ENCODE data around the gene TBL1X. TPM values are rescaled to one million over a fixed set of nuclear protein-coding genes. Genes with fewer than 3 reads are reported as not detected.

TBL1X gene
- total RNA-seq, 1 experiment from 2014 or later = 14.6 TPM

DNA sequence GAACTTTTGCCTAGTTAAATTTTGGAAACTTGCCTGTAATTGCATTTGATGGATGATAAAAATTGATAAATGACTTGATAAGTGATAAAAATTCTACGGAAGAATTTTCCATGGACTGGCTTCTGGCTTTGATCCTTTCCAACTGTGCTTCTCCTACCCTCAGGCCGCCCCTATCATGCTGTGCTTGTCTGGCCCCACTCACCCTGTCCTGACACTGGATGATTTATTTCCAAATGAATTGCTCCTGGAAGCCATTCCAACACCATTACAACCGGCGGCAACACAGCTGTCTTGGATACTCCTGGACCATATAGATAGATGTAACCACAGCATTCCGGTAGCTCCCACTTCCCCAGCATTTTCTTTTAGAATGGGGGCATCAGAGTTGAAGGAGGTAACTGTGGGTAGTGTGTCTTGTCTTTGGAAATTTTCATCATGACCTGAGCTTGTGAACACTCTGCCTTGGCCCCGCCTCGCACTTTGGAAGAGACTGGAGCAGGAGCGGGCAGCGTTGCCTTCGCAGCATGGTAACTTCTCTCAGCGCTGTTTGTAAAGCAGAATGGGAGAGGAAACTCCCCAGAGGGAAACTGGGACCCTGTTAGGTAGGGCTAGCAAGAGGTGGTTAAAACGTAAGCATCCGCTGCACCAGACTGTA is 77.4 kb downstream of the TBL1X start:
- in situ Hi-C loops (cut with HindIII; ENCODE audit: low pct_unique_long_range_greater_than_20kb, low sequenced_read_pairs) = no loop called here
- H3K36me3 ChIP-seq (ENCODE audit: control insufficient read depth, insufficient read depth, low read length) = no peaks in the 10 kb centered on the region

DNA sequence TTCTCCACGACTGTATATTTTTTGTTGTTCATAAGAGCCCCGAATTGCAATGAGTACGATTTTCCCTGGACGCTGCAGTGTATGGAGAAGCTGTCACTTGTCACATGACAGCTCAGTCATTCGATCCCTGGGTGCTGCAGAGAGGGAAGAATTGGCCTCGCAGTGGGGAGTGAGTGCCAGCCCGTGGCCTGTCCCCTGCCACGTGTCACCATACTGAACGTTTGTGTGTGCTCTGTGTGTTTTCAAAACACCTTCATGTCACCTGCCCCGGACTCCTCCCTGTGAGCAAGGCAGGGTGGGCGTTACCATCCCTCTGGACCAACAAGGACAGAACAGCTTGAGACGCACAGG is 77.9 kb downstream of the TBL1X start:
- ChIA-PET POLR2A (no interaction called here), CTCF (no interaction called here)
- H3K9me3 ChIP-seq (ENCODE audit: control insufficient read depth, insufficient read depth, low read depth, low read length) = no peaks in the 10 kb centered on the region
- H3K36me3 ChIP-seq (ENCODE audit: control insufficient read depth, insufficient read depth, low read length) = no peaks in the 10 kb centered on the region
- no peaks in the 10 kb centered on the region for H3K4me1 ChIP-seq (ENCODE audit: control insufficient read depth, insufficient read depth, low read length)
- H3K27ac ChIP-seq (ENCODE audit: low read length) = no peak overlapping the region
- in situ Hi-C loops (cut with HindIII; ENCODE audit: low pct_unique_long_range_greater_than_20kb, low sequenced_read_pairs) = no loop called here
- no peak for TF ChIP-seq TCF7L2 (IDR thresholded peaks at IDR 0.05; ENCODE audit: low read depth, low read length)
- TF ChIP-seq, protein P1, sequence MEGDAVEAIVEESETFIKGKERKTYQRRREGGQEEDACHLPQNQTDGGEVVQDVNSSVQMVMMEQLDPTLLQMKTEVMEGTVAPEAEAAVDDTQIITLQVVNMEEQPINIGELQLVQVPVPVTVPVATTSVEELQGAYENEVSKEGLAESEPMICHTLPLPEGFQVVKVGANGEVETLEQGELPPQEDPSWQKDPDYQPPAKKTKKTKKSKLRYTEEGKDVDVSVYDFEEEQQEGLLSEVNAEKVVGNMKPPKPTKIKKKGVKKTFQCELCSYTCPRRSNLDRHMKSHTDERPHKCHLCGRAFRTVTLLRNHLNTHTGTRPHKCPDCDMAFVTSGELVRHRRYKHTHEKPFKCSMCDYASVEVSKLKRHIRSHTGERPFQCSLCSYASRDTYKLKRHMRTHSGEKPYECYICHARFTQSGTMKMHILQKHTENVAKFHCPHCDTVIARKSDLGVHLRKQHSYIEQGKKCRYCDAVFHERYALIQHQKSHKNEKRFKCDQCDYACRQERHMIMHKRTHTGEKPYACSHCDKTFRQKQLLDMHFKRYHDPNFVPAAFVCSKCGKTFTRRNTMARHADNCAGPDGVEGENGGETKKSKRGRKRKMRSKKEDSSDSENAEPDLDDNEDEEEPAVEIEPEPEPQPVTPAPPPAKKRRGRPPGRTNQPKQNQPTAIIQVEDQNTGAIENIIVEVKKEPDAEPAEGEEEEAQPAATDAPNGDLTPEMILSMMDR (IDR thresholded peaks at IDR 0.05) = no peak
- TF ChIP-seq SIN3A (IDR thresholded peaks at IDR 0.05; ENCODE audit: borderline replicate concordance, insufficient read depth, low read depth, low read length) = no peak
- TF ChIP-seq, protein P2, sequence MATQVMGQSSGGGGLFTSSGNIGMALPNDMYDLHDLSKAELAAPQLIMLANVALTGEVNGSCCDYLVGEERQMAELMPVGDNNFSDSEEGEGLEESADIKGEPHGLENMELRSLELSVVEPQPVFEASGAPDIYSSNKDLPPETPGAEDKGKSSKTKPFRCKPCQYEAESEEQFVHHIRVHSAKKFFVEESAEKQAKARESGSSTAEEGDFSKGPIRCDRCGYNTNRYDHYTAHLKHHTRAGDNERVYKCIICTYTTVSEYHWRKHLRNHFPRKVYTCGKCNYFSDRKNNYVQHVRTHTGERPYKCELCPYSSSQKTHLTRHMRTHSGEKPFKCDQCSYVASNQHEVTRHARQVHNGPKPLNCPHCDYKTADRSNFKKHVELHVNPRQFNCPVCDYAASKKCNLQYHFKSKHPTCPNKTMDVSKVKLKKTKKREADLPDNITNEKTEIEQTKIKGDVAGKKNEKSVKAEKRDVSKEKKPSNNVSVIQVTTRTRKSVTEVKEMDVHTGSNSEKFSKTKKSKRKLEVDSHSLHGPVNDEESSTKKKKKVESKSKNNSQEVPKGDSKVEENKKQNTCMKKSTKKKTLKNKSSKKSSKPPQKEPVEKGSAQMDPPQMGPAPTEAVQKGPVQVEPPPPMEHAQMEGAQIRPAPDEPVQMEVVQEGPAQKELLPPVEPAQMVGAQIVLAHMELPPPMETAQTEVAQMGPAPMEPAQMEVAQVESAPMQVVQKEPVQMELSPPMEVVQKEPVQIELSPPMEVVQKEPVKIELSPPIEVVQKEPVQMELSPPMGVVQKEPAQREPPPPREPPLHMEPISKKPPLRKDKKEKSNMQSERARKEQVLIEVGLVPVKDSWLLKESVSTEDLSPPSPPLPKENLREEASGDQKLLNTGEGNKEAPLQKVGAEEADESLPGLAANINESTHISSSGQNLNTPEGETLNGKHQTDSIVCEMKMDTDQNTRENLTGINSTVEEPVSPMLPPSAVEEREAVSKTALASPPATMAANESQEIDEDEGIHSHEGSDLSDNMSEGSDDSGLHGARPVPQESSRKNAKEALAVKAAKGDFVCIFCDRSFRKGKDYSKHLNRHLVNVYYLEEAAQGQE (IDR thresholded peaks at IDR 0.05; ENCODE audit: insufficient read depth in 1 of 2, low read depth in 2 of 2, low read length in 1 of 2) = no peak
- no peak for TF ChIP-seq POLR2AphosphoS5 (IDR thresholded peaks at IDR 0.05; ENCODE audit: low read depth, low read length)
- no peaks in the 10 kb centered on the region for H3K27me3 ChIP-seq (ENCODE audit: control insufficient read depth, insufficient read depth, low read length)
- DNase-seq (ENCODE audit: low read depth, low spot score) = no peak
- intact Hi-C loops (cut with micrococcal nuclease; ENCODE audit: unreplicated experiment) = no loop called here
- no peak for ATAC-seq
- no peak overlapping the region for H3K4me3 ChIP-seq (ENCODE audit: low read depth in 2 of 2, low read length in 2 of 2)
- no TSS peak for BruUV-seq (replicated peaks)

More for the DNA sequence above, 77.4 kb downstream of the TBL1X start:
- ChIA-PET CTCF (no interaction called here), POLR2A (no interaction called here)
- TF ChIP-seq, protein P1 (IDR thresholded peaks at IDR 0.05) = no peak
- TF ChIP-seq, protein P2 (IDR thresholded peaks at IDR 0.05; ENCODE audit: insufficient read depth in 1 of 2, low read depth in 2 of 2, low read length in 1 of 2) = no peak
- TF ChIP-seq SIN3A (IDR thresholded peaks at IDR 0.05; ENCODE audit: borderline replicate concordance, insufficient read depth, low read depth, low read length) (no peak), TCF7L2 (IDR thresholded peaks at IDR 0.05; ENCODE audit: low read depth, low read length) (no peak), POLR2AphosphoS5 (IDR thresholded peaks at IDR 0.05; ENCODE audit: low read depth, low read length) (no peak)
- Histone ChIP-seq H3K27me3 (ENCODE audit: control insufficient read depth, insufficient read depth, low read length) (no peaks in the 10 kb centered on the region), H3K4me3 (ENCODE audit: low read depth in 2 of 2, low read length in 2 of 2) (no peak overlapping the region), H3K27ac (ENCODE audit: low read length) (no peak overlapping the region), H3K4me1 (ENCODE audit: control insufficient read depth, insufficient read depth, low read length) (no peaks in the 10 kb centered on the region), H3K9me3 (ENCODE audit: control insufficient read depth, insufficient read depth, low read depth, low read length) (no peaks in the 10 kb centered on the region)
- ATAC-seq = no peak
- BruUV-seq (replicated peaks) = no TSS peak
- no peak for DNase-seq (ENCODE audit: low read depth, low spot score)
- intact Hi-C loops (cut with micrococcal nuclease; ENCODE audit: unreplicated experiment) = no loop called here
